Gastrocnemius medialis (tissue), 4 donors: Measurements from ENCODE around the gene NACA.

Source experiments
- POLR2A ChIP-seq, 2 donors: fragments of 450-650 bp; IDR thresholded peaks; one replicate each; pipeline ENCODE4 v1.6.1; 2017; ENCODE audit warnings: antibody characterized with exemption in 2 of 2, mild to moderate bottlenecking in 2 of 2, moderate library complexity in 2 of 2
- TF ChIP-seq, protein P1 (sequence below), 5 experiments: fragments of 450-650 bp in 3 of 5; fragments of 200-600 bp in 2 of 5; sonication (generic) in 2 of 5; IDR thresholded peaks in 4 of 5; conservative IDR thresholded peaks in 1 of 5; 1 replicate in 4 of 5; 2 replicates in 1 of 5; pipeline ENCODE4 v1.5.1; 2016 to 2019; ENCODE audit warnings: antibody characterized with exemption in 5 of 5, mild to moderate bottlenecking in 3 of 5, moderate library complexity in 3 of 5

DNA sequence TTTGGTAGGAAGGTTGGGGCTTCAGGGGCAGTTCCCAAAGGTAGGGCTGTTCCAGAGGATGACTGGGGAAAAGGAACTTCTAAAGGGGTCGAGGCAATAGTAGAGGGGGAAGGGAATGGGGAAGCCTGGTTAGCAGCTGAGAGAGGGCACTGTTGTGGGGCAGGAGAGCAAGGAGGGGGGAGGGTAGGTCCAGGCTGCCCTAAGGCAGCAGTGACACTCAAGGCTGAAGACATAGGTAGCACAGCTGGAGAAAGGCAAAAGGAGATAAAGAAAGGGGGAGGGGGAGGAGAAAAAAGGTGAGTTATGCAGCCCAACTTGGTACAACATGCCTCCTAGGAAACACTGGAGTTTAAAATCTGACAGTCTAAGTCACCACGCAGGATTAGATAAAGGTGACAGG lies 3.9 kb downstream of the NACA start:
- TF ChIP-seq, protein P1, sequence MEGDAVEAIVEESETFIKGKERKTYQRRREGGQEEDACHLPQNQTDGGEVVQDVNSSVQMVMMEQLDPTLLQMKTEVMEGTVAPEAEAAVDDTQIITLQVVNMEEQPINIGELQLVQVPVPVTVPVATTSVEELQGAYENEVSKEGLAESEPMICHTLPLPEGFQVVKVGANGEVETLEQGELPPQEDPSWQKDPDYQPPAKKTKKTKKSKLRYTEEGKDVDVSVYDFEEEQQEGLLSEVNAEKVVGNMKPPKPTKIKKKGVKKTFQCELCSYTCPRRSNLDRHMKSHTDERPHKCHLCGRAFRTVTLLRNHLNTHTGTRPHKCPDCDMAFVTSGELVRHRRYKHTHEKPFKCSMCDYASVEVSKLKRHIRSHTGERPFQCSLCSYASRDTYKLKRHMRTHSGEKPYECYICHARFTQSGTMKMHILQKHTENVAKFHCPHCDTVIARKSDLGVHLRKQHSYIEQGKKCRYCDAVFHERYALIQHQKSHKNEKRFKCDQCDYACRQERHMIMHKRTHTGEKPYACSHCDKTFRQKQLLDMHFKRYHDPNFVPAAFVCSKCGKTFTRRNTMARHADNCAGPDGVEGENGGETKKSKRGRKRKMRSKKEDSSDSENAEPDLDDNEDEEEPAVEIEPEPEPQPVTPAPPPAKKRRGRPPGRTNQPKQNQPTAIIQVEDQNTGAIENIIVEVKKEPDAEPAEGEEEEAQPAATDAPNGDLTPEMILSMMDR (IDR thresholded peaks at IDR 0.05 in 4 of 5, conservative IDR thresholded peaks at IDR 0.05 in 1 of 5): no peak
- TF ChIP-seq POLR2A (IDR thresholded peaks at IDR 0.05): no peak
